DND-41 (cell line): ENCODE measurements around the gene FRMPD1.

Experiments used
- CTCF ChIP-seq: IDR thresholded peaks from 2 replicates; pipeline ENCODE4 v1.5.1; 2012; ENCODE audit warnings: borderline replicate concordance, low read length, moderate library complexity, mild to moderate bottlenecking; ENCODE audit not compliant: poor library complexity, severe bottlenecking; ENCODE audit errors: extremely low read depth
- EZH2 ChIP-seq: IDR thresholded peaks from 3 replicates; pipeline ENCODE4 v1.6.1; 2012; ENCODE audit warnings: borderline replicate concordance, low read depth, mild to moderate bottlenecking, moderate library complexity, low read length, inconsistent platforms; ENCODE audit not compliant: severe bottlenecking

- TF ChIP-seq CTCF (no peak), EZH2 (no peak)
These were observed 33.6 kb upstream of the FRMPD1 start for GRCh38 chr9:37617161-37617560.
